HepG2 (cell line): ENCODE data around the gene LRRC8C. TPM values are rescaled to one million over a fixed set of nuclear protein-coding genes. Genes with fewer than 3 reads are reported as not detected.

Experiments
- ARID5B ChIP-seq: IDR thresholded peaks from 2 replicates; pipeline ENCODE4 v1.4.0; 2020; ENCODE audit warnings: mild to moderate bottlenecking, missing genetic modification reagents
- GATAD2A ChIP-seq: IDR thresholded peaks from 2 replicates; pipeline ENCODE4 v1.6.1; 2016
- RBM39 ChIP-seq: fragments of 200-400 bp; formaldehyde crosslinking; IDR thresholded peaks from one replicate; pipeline ENCODE4 v1.6.1; 2018; ENCODE audit warnings: antibody characterized with exemption, mild to moderate bottlenecking, low read depth, low read length; ENCODE audit not compliant: poor library complexity, severe bottlenecking
- TFAP4 ChIP-seq: sonication (generic); IDR thresholded peaks from 2 replicates; pipeline ENCODE4 v1.6.1; 2016; ENCODE audit warnings: low read depth, borderline replicate concordance
- polyA plus RNA-seq, 8 experiments: library from polyadenylated mRNA; depleted of rRNA in 3 of 8; stranded (reverse) in 7 of 8; unstranded in 1 of 8; fragments of >200 nt; fragmentation: Illumina TruSeq in 4 of 8; extraction: Trizol in 4 of 8; gene quantifications; 2 replicates each; pipeline versions ENCODE4 v1.2.1 to v1.2.3, GENCODE V29; 2011 to 2016; ENCODE audit warnings: low read depth in 4 of 8, missing spikeins in 1 of 8, mixed read lengths in 1 of 8; ENCODE audit not compliant: insufficient read depth in 1 of 8
- total RNA-seq, 5 experiments: library from RNA; depleted of rRNA; stranded (reverse); fragments of >200 nt; fragmentation: Illumina TruSeq; extraction: Trizol; gene quantifications; 2 replicates each; pipeline ENCODE4 v1.2.3, GENCODE V29; 2016; ENCODE audit warnings: low read depth in 1 of 5
- TF ChIP-seq, protein P1 (sequence below), 2 experiments: sonication (generic) in 1 of 2; formaldehyde crosslinking in 1 of 2; IDR thresholded peaks; 2 replicates each; pipeline versions ENCODE4 v1.4.0 to v1.6.1; 2018 to 2020; ENCODE audit warnings: missing genetic modification reagents in 2 of 2, borderline replicate concordance in 1 of 2, low read depth in 1 of 2, mild to moderate bottlenecking in 1 of 2, missing biosample characterization in 1 of 2

Gene LRRC8C
- total and polyA plus RNA-seq, 2 of the 13 experiments (the other 11 are each of a cell fraction or from before 2014, with no cell fraction given): 0.22 to 0.32 TPM

DNA sequence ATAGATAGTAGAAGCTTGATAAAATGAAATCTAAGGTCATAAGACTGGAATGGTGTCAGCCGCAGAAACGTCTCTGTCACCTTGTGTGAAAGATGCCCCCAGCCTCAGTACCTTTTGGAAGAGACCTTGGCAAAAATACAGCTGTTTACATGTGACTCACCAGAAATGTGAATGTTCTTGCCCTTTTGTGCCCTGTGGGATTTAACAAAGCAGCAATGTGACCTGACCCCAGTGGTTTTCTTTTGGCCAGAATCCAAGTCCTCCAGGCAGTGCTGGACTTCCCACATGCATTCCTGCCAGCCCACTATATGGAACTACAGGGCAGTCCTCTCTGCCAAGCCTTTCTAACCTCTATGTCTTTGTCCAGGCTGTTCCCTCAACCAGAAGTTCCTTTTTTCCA is 27.2 kb upstream of the LRRC8C start (continued):
- TF ChIP-seq, protein P1, sequence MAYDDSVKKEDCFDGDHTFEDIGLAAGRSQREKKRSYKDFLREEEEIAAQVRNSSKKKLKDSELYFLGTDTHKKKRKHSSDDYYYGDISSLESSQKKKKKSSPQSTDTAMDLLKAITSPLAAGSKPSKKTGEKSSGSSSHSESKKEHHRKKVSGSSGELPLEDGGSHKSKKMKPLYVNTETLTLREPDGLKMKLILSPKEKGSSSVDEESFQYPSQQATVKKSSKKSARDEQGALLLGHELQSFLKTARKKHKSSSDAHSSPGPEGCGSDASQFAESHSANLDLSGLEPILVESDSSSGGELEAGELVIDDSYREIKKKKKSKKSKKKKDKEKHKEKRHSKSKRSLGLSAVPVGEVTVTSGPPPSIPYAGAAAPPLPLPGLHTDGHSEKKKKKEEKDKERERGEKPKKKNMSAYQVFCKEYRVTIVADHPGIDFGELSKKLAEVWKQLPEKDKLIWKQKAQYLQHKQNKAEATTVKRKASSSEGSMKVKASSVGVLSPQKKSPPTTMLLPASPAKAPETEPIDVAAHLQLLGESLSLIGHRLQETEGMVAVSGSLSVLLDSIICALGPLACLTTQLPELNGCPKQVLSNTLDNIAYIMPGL (CRISPR knock-in tag; IDR thresholded peaks at IDR 0.05; ENCODE audit: borderline replicate concordance in 1 of 2, low read depth in 1 of 2): no peak
- TF ChIP-seq TFAP4: peak; percentile 20; the same call in 1 of the 2 replicates
- peak; percentile 74 for TF ChIP-seq ARID5B (CRISPR knock-in tag)
- no peak for TF ChIP-seq RBM39
- TF ChIP-seq GATAD2A (CRISPR knock-in tag): peak; percentile 66
